Measurements from ENCODE around the gene JADE1.

JADE1 gene

DNA sequence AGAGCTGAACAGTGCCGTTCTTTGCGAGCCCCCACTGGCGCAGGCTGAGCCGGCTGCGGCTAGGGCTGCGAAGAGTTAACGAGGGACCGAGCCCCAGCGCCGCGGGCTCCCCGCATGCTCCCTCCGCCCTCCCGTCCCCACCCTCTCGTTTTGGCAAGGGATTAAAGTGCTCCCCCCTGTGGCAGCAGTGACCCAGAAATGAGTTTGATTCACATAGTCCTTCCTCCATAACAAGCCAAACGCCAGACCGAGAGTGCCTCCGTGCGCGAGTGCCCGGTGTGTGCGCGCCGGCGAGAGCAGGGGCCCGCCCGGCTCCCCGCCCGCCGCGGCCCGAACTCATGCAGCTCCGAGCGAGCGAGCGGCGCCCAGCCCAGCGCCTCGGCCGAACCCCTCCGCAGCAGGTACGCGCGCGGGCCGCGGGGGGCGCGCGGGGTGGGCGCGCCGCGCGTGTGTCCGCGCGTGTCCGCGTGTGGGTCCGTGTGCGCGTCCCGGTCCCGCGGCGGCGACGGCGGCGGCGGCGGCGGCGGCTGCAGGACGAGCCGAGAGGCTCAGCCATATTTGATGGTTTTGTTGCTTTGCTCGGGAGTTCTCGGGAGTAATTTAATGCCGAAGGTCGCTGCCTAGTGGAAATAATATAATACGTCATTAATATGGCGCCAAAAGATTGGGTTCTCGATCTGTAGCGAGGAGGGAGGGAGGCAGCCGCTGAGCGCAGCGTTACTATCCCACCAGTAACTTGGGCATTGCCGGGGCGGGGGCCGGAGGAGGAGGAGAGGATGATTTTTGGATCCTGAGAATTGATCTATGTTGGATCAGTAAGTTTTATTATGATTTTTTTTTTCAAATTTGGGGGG lies at the start of gene JADE1:
JADE1 (plus strand) TSS at position 224 of the 854 bp plus-strand sequence. CDS start 22,059 bp downstream, outside the sequence.
- Histone ChIP-seq H3K4me3 (peak within 1 kb of the TSS; percentile 73 to 95), H3K36me3 (no peaks in the 10 kb centered on the region), H3K4me1 (peaks cover 0 to 11% (median 4%) of the 10 kb centered on the region in 4 donors), H3K27ac (peak within 1 kb of the TSS; percentile 88 to 92), H3K27me3 (no peaks in the 10 kb centered on the region), H3K9me3 (no peaks in the 10 kb centered on the region)
- intact Hi-C loops (cut with DNase I; ENCODE audit: low total_unique reads): loop anchor here (2.0 to 10.0 kb wide), 4 partner anchors 55 to 522 kb away; partner anchors contain the start of gene PGRMC2
- peak; percentile 95 for DNase-seq
- TF ChIP-seq, protein P1, sequence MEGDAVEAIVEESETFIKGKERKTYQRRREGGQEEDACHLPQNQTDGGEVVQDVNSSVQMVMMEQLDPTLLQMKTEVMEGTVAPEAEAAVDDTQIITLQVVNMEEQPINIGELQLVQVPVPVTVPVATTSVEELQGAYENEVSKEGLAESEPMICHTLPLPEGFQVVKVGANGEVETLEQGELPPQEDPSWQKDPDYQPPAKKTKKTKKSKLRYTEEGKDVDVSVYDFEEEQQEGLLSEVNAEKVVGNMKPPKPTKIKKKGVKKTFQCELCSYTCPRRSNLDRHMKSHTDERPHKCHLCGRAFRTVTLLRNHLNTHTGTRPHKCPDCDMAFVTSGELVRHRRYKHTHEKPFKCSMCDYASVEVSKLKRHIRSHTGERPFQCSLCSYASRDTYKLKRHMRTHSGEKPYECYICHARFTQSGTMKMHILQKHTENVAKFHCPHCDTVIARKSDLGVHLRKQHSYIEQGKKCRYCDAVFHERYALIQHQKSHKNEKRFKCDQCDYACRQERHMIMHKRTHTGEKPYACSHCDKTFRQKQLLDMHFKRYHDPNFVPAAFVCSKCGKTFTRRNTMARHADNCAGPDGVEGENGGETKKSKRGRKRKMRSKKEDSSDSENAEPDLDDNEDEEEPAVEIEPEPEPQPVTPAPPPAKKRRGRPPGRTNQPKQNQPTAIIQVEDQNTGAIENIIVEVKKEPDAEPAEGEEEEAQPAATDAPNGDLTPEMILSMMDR (IDR thresholded peaks at IDR 0.05): peak; percentile 46 to 63

DNA sequence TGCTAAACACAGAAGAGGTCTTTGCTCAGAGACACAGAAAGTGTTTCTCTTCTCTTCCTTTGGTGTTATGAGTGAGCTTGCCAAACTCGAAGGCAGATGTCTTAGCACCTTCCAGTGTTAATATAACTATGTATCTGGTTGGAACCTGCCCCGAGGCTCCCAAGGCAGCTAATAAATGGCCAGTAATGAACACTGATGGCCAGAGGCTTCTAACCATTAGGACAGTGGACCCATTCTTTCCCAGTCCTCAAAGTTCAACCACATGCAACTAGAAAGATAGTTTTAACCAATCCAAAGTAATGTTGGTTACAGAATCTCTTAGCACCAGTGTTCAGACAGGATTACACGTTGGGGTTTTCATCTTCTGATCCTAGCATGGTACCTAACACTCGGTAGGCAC lies 42.7 kb upstream of the JADE1 start:
- Histone ChIP-seq H3K9me3 (no peaks in the 10 kb centered on the region), H3K36me3 (no peaks in the 10 kb centered on the region), H3K4me3 (no peak overlapping the region), H3K27me3 (no peaks in the 10 kb centered on the region), H3K27ac (no peak overlapping the region), H3K4me1 (no peaks in the 10 kb centered on the region)
- intact Hi-C loops (cut with DNase I; ENCODE audit: low total_unique reads): no loop called here
- no peak for DNase-seq
- TF ChIP-seq, protein P1 (IDR thresholded peaks at IDR 0.05): no peak

DNA sequence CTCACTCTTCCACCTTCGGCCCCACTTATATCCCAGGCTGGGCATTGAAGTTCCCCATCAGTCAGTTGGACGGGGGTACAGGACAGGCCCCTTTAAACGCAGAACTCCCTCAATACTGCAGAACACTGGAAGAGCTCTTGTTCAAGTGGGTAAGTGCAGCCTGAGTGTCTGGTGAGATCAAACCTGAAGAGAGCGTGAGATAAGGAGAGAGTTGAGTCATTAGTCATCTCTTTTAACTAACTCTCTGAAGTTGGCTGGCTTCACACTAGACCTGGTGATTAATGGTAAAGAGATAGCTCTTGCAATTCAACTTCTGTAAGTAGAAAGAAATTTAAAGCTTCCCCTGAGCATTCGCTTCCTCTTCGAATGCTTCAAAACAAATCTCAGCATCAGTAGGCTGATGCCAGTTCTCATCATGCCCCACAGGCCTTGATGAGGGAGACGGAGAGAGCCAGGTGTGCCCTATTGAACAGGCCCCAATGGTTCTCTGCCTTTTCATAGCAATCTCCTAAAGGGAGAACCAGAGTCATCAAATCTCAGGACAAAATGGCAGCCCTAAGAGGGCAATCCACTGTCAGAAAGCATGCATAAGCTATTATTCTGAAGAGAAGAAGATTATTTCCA lies 41.0 kb upstream of the JADE1 start:
- Histone ChIP-seq H3K36me3 (no peaks in the 10 kb centered on the region), H3K27me3 (no peaks in the 10 kb centered on the region), H3K27ac (no peak overlapping the region), H3K4me1 (no peaks in the 10 kb centered on the region), H3K9me3 (no peaks in the 10 kb centered on the region), H3K4me3 (no peak overlapping the region)
- TF ChIP-seq, protein P1 (IDR thresholded peaks at IDR 0.05): no peak
- intact Hi-C loops (cut with DNase I; ENCODE audit: low total_unique reads): no loop called here
- DNase-seq: no peak

DNA sequence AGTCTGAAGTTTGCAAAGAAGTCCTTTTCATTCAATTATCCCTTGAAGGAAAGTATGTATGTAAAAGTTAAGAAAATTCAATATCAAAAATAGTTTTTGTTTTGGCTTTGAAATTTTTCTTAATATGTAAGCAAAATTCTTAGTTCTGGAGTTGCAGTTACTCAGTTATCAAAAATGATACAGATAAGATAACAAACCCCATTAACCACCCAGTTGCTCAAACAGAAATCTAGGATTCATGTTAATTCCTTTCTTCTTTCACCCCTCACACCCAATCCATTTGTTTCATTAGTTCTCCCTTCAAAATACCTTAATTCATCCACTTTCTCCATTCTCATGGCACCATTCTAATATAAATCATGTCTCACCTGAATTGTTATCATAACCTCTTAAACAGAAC lies 40.5 kb upstream of the JADE1 start:
- no peaks in the 10 kb centered on the region for H3K9me3 ChIP-seq
- no peak for DNase-seq
- no peak overlapping the region for H3K27ac ChIP-seq
- intact Hi-C loops (cut with DNase I; ENCODE audit: low total_unique reads): no loop called here
- no peaks in the 10 kb centered on the region for H3K4me1 ChIP-seq
- TF ChIP-seq, protein P1 (IDR thresholded peaks at IDR 0.05): no peak
- no peaks in the 10 kb centered on the region for H3K36me3 ChIP-seq
- no peaks in the 10 kb centered on the region for H3K27me3 ChIP-seq
- no peak overlapping the region for H3K4me3 ChIP-seq

DNA sequence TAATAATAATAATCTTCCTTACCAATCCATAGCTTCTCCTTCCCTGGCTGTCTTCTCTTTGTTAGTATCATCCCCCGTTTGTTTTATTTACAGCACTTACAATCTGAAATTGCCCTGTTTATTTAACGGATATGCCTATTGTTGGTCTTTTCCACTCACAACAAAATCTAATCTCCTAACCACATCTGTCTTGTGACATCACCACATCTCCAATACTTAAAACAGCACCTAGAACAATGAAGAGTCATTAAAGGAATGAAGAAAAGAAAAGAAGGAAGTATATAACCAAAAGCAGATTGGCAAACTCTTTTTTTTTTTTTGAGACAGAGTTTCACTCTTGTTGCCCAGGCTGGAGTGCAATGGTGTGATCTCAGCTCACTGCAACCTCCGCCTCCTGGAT lies 38.7 kb upstream of the JADE1 start:
- DNase-seq: no peak
- Histone ChIP-seq H3K9me3 (no peaks in the 10 kb centered on the region), H3K27me3 (no peaks in the 10 kb centered on the region), H3K27ac (no peak overlapping the region), H3K4me1 (no peaks in the 10 kb centered on the region), H3K4me3 (no peak overlapping the region), H3K36me3 (no peaks in the 10 kb centered on the region)
- intact Hi-C loops (cut with DNase I; ENCODE audit: low total_unique reads): no loop called here
- TF ChIP-seq, protein P1 (IDR thresholded peaks at IDR 0.05): no peak

All from tibial artery (tissue), 4 donors.